ENCODE measurements around the gene PLAU. TPM values are rescaled to one million over a fixed set of nuclear protein-coding genes. Genes with fewer than 3 reads are reported as not detected.

PLAU gene
- total and polyA plus RNA-seq, 2 experiments from 2014 or later: 13.3 to 17.5 TPM

DNA sequence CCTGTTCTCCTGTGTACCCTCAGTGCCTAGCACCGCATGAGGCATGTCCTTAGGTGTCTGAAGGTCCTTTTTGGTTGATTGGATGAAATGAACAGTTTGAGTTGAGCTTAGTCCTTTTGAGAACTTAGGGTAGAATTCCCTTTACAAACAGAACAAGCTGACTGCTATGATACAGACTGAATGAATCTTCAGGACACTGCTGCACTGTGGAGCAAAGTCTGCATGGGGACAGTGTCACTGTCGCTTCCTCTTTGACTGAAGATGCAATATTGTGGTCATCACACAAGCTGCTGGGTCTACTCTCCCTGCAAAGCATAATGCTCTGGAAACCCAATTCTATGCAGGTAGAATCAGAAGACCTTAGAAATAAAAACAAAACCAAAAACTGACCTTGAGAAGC, 8.6 kb upstream of the PLAU start:
- H3K79me2 ChIP-seq (replicated peaks; ENCODE audit: insufficient read depth): no peaks in the 10 kb centered on the region
- DNase-seq (ENCODE audit: low spot score) (no peak), ATAC-seq (no peak)
- no peak overlapping the region for H3K4me3 ChIP-seq
- no peak for TF ChIP-seq EZH2phosphoT487 (IDR thresholded peaks at IDR 0.05; ENCODE audit: unreplicated experiment)
- peaks cover 3% of the 10 kb centered on the region for H3K27me3 Mint-ChIP-seq (ENCODE audit: insufficient read depth, low read depth, poor library complexity)
- H3K9me3 Mint-ChIP-seq: no peaks in the 10 kb centered on the region
- no peaks in the 10 kb centered on the region for H3K9me2 ChIP-seq (ENCODE audit: insufficient read depth)
- H3K36me3 ChIP-seq (ENCODE audit: insufficient read depth): no peaks in the 10 kb centered on the region
- no peaks in the 10 kb centered on the region for H3K27me3 ChIP-seq (ENCODE audit: insufficient read depth)
- no peaks in the 10 kb centered on the region for H3F3A ChIP-seq (replicated peaks; ENCODE audit: low read depth)
- H3K27ac ChIP-seq (ENCODE audit: low read depth): no peak overlapping the region
- H3K4me3 Mint-ChIP-seq: no peak overlapping the region
- H3K4me1 ChIP-seq (ENCODE audit: insufficient read depth): peaks cover 14% of the 10 kb centered on the region
- H2AFZ ChIP-seq: peak overlapping the region; percentile 34; the same call in 1 of the 2 replicates
- H3K4me2 ChIP-seq: no peak overlapping the region
- H3K27ac Mint-ChIP-seq: no peak overlapping the region
- peaks cover 22% of the 10 kb centered on the region for H3K4me1 Mint-ChIP-seq
- no peaks in the 10 kb centered on the region for H4K20me1 ChIP-seq (replicated peaks; ENCODE audit: insufficient read depth)
- no peaks in the 10 kb centered on the region for H3K36me3 Mint-ChIP-seq (ENCODE audit: low read depth)

DNA sequence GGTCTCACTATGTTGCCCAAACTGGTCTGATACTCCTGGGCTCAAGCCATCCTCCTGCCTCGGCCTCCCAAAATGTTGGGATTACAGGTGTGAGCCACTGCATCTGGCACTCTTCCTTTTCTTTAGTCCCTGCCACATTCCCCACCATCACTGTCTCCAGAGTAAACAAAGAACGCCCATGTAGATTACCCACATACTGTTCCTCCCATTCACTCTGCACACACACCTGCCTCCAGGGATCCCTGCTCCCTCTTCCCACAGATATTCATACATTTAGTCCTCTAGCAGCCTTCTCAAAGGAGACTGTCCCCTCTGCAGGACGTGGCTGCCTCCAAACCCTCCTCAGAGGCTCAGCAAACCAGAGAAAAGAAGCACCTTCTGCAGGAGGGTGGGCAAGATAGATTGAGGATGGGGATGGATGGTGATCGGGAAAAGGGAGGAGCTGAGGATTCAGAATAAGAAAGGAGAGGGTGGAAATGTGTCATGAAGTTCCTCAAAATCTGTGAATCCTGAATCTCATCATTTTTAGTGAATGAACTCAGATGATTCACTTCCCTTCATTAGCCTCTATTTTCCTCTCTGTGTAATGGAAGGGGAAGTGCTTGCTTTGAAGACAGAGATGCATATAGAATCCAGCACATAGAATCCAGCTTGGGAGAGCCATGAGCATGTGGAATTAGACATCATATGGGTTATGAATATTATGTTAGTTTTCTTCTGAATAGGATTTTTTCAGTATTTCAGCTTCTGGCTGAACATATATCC, 5.5 kb upstream of the PLAU start:
- TF ChIP-seq POLR2AphosphoS5 (IDR thresholded peaks at IDR 0.05; ENCODE audit: low read depth) (no peak), REST (IDR thresholded peaks at IDR 0.05; ENCODE audit: unreplicated experiment) (no peak), EZH2phosphoT487 (IDR thresholded peaks at IDR 0.05; ENCODE audit: unreplicated experiment) (no peak), STAT1 (IDR thresholded peaks at IDR 0.05; ENCODE audit: unreplicated experiment) (no peak), ZNF114 (CRISPR knock-in tag; IDR thresholded peaks at IDR 0.05) (no peak), EZH2 (IDR thresholded peaks at IDR 0.05; ENCODE audit: low read depth, unreplicated experiment) (no peak), ETS1 (IDR thresholded peaks at IDR 0.05) (no peak), JUNB (IDR thresholded peaks at IDR 0.05; ENCODE audit: unreplicated experiment) (no peak)
- Histone ChIP-seq H3K27me3 (ENCODE audit: insufficient read depth) (peaks cover 21% of the 10 kb centered on the region), H3K4me3 (no peak overlapping the region), H2AFZ (peak overlapping the region; percentile 84; the same call in 1 of the 2 replicates), H3K27ac (ENCODE audit: low read depth) (no peak overlapping the region), H3F3A (replicated peaks; ENCODE audit: low read depth) (peaks cover 7% of the 10 kb centered on the region; the same call in 1 of the 2 replicates), H3K79me2 (replicated peaks; ENCODE audit: insufficient read depth) (no peaks in the 10 kb centered on the region), H3K4me1 (ENCODE audit: insufficient read depth) (peaks cover 39% of the 10 kb centered on the region), H3K9me2 (ENCODE audit: insufficient read depth) (no peaks in the 10 kb centered on the region), H3K4me2 (no peak overlapping the region), H3K36me3 (ENCODE audit: insufficient read depth) (no peaks in the 10 kb centered on the region), H4K20me1 (replicated peaks; ENCODE audit: insufficient read depth) (no peaks in the 10 kb centered on the region)
- H3K4me3 Mint-ChIP-seq: no peak overlapping the region; the same call in 2 of the 3 replicates
- peaks cover 38% of the 10 kb centered on the region for H3K4me1 Mint-ChIP-seq
- H3K9me3 Mint-ChIP-seq: no peaks in the 10 kb centered on the region
- H3K36me3 Mint-ChIP-seq (ENCODE audit: low read depth): no peaks in the 10 kb centered on the region
- H3K27ac Mint-ChIP-seq: peak overlapping the region; percentile 22; the same call in 1 of the 2 replicates
- peaks cover 15% of the 10 kb centered on the region for H3K27me3 Mint-ChIP-seq (ENCODE audit: insufficient read depth, low read depth, poor library complexity)
- DNase-seq (ENCODE audit: low spot score) (no peak), ATAC-seq (no peak)
